Nasal cavity respiratory epithelium epithelial cell of viscerocranial mucosa (primary cell): Measurements from ENCODE around the gene ZSCAN23. TPM values are rescaled to one million over a fixed set of nuclear protein-coding genes. Genes with fewer than 3 reads are reported as not detected.

Experiments used
- total RNA-seq: library from RNA; depleted of rRNA; stranded (reverse); fragments of >200 nt; gene quantifications from 2 replicates; pipeline ENCODE4 v1.2.3, GENCODE V29; 2014

Gene ZSCAN23
- 1.7 and 7.2 TPM in 2 replicates for total RNA-seq

GRCh38 chr6:28443112-28443773, at the start of gene ZSCAN23:
Gene ZSCAN23 (minus strand): TSS chr6:28443491. CDS start chr6:28436266, 7,225 bp downstream.

GRCh38 chr6:28399350-28400121, 43.8 kb downstream of the ZSCAN23 start, which contains the start of gene ZSCAN12:
Gene ZSCAN12 (minus strand): TSS chr6:28399747. CDS start chr6:28398405, 1,342 bp downstream.

Other genes with a start within 250 kb of the ZSCAN23 start
- 9.9 and 16.6 TPM in 2 replicates for gene ZSCAN9, start 218.2 kb downstream of the ZSCAN23 start, total RNA-seq
- gene ZKSCAN4, start 191.2 kb downstream of the ZSCAN23 start, total RNA-seq = 3.8 and 5.8 TPM in 2 replicates
- 1.9 and 3.1 TPM in 2 replicates for gene NKAPL, start 184.2 kb downstream of the ZSCAN23 start, total RNA-seq
- 6.2 and 10.8 TPM in 2 replicates for gene ZSCAN26, start 176.3 kb downstream of the ZSCAN23 start, total RNA-seq
- 2.1 and 3.7 TPM in 2 replicates for gene PGBD1, start 161.9 kb downstream of the ZSCAN23 start, total RNA-seq
- gene ZSCAN31, start 107.3 kb downstream of the ZSCAN23 start, total RNA-seq = 24.9 and 64.0 TPM in 2 replicates
- gene ZKSCAN3, start 93.5 kb downstream of the ZSCAN23 start, total RNA-seq = 3.1 and 6.5 TPM in 2 replicates
- 6.5 and 7.8 TPM in 2 replicates for gene ZSCAN12, start 43.7 kb downstream of the ZSCAN23 start, total RNA-seq
- gene GPX6, start 72.3 kb upstream of the ZSCAN23 start, total RNA-seq = not detected in 2 replicates
- not detected in 2 replicates for gene GPX5, start 82.4 kb upstream of the ZSCAN23 start, total RNA-seq